Ascending aorta (tissue), 2 donors: Measurements from ENCODE around the gene EFHC1. TPM values are rescaled to one million over a fixed set of nuclear protein-coding genes. Genes with fewer than 3 reads are reported as not detected.

Experiments used
- DNase-seq, 2 donors: peaks; one replicate each; pipeline ENCODE4 v3.0.0-alpha.2; 2019; ENCODE audit warnings: low spot score in 2 of 2
- H3K27ac ChIP-seq, 2 donors: fragments of 200-600 bp; sonication (generic); one replicate each; pipeline ENCODE4 v1.5.1; 2016 to 2017; ENCODE audit warnings: mild to moderate bottlenecking in 1 of 2
- H3K27me3 ChIP-seq: fragments of 200-600 bp; sonication (generic); one replicate; pipeline ENCODE4 v1.5.1; 2017
- H3K36me3 ChIP-seq, 2 donors: fragments of 200-600 bp; sonication (generic); one replicate each; pipeline ENCODE4 v1.5.1; 2016
- H3K4me1 ChIP-seq, 2 donors: fragments of 200-600 bp; sonication (generic); one replicate each; pipeline ENCODE4 v1.5.1; 2016 to 2017; ENCODE audit warnings: mild to moderate bottlenecking in 1 of 2
- H3K4me3 ChIP-seq, 2 donors: fragments of 200-600 bp; sonication (generic); one replicate each; pipeline ENCODE4 v1.5.1; 2016 to 2017; ENCODE audit warnings: mild to moderate bottlenecking in 1 of 2
- H3K9me3 ChIP-seq, 2 donors: fragments of 200-600 bp; sonication (generic); one replicate each; pipeline ENCODE4 v1.5.1; 2016
- intact Hi-C: fragments of 100-400 bp; cut with DNase I; formaldehyde crosslinking; loops from one replicate; pipeline ENCODE4 v1.15.1; 2023
- total RNA-seq: library from RNA; depleted of rRNA; stranded (reverse); fragments of >200 nt; gene quantifications from one replicate; pipeline ENCODE4 v1.1.0, GENCODE V29; 2016
- TF ChIP-seq, protein P1 (sequence below), 3 experiments: fragments of 200-600 bp in 2 of 3; fragments of 450-650 bp in 1 of 3; sonication (generic) in 2 of 3; IDR thresholded peaks; one replicate each; pipeline ENCODE4 v1.5.1; 2016 to 2019; ENCODE audit warnings: antibody characterized with exemption in 3 of 3, mild to moderate bottlenecking in 1 of 3, moderate library complexity in 1 of 3

Gene EFHC1
- total RNA-seq, 1 donor from 2014 or later: 7.3 TPM

DNA sequence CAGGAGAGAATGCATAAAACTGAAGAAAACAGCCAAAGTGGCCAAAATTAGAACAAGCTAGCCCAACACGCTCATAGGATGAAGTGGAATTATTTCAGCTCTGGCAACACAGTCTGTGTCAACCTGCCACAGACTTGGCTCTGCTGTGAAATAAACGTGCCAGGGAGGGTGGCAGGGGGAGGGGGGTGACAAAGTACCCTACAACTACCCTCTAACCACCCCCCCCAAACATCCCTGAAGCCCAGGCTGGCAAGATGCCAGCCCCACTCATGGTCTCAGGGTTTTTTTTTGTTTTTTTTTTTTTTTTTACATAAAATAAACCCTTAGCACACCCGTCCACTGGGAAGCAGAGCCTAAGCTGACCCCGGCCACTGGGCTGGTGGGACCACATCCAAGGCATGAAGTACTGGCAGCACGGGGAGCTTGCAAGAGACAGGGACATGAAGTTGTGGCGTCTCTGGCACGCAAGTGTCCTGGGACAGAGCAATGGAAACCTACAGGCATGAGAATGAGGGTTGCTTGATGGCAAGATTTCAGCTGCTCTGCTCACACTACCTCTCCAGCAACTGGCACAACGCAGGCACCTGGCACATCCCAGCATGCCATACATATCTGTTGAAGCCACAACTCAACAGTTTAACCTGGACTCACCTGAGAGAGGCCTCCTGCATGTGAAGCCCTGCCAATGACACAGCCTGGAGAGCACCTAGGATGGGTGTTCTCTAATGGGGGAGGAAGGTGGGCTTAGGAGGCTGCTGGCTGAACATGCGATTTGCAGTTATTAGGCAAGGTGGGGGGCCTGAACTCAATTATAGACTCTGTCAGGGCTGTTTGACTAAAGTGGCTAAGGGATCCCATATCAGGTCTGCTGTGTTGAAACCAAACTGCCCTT, 80.3 kb downstream of the EFHC1 start:
- Histone ChIP-seq H3K9me3 (no peaks in the 10 kb centered on the region), H3K27me3 (no peaks in the 10 kb centered on the region), H3K36me3 (peaks cover 0 to 18% of the 10 kb centered on the region in 2 donors), H3K27ac (peak overlapping the region; percentile 78 to 90), H3K4me3 (no peak overlapping the region), H3K4me1 (peaks cover 25 to 46% of the 10 kb centered on the region in 2 donors)
- intact Hi-C loops: loop anchor here (5.0 to 10.0 kb wide), 5 partner anchors 162 to 844 kb away; partner anchors contain the start of genes ELOVL5 and GSTA4
- TF ChIP-seq, protein P1, sequence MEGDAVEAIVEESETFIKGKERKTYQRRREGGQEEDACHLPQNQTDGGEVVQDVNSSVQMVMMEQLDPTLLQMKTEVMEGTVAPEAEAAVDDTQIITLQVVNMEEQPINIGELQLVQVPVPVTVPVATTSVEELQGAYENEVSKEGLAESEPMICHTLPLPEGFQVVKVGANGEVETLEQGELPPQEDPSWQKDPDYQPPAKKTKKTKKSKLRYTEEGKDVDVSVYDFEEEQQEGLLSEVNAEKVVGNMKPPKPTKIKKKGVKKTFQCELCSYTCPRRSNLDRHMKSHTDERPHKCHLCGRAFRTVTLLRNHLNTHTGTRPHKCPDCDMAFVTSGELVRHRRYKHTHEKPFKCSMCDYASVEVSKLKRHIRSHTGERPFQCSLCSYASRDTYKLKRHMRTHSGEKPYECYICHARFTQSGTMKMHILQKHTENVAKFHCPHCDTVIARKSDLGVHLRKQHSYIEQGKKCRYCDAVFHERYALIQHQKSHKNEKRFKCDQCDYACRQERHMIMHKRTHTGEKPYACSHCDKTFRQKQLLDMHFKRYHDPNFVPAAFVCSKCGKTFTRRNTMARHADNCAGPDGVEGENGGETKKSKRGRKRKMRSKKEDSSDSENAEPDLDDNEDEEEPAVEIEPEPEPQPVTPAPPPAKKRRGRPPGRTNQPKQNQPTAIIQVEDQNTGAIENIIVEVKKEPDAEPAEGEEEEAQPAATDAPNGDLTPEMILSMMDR (IDR thresholded peaks at IDR 0.05): no peak
- DNase-seq: no peak

DNA sequence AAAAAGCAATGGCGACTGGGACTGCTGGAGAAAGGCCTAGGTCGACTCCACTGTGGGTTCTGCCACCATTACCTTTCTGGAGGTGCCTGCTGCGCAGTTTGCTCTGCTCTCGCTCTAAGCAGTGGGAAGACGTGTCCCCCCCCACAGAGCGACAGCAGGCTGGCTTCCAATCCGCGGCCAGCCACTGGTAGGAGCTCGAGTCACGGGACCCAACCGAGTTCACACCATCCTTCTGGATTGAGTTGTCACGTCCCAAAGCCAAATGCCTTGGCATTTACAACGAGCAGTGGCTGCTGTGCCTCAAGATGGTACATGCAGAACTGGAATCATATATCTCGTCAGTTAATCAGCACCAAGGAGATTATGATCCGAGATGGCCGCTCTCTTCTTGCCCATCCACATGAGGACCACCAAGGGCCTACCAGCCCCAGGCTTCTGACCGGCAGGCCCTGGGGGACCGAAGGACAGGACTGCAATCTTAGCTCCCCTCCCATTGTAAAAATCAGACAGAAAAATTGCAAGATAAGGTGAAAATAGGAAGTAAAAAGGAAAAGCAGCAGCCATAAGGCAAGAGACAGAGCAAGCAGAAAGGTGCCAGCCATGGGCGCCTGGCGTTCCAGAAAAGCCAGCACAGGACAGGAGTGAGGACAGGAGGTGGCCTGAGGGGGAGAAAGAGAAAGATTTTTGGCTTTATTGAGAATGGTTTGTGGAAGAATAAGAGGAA, 82.3 kb downstream of the EFHC1 start:
- intact Hi-C loops: loop anchor here (5.0 to 10.0 kb wide), 5 partner anchors 160 to 842 kb away; partner anchors contain the start of genes ELOVL5 and GSTA4
- H3K4me1 ChIP-seq: peaks cover 30 to 45% of the 10 kb centered on the region in 2 donors

DNA sequence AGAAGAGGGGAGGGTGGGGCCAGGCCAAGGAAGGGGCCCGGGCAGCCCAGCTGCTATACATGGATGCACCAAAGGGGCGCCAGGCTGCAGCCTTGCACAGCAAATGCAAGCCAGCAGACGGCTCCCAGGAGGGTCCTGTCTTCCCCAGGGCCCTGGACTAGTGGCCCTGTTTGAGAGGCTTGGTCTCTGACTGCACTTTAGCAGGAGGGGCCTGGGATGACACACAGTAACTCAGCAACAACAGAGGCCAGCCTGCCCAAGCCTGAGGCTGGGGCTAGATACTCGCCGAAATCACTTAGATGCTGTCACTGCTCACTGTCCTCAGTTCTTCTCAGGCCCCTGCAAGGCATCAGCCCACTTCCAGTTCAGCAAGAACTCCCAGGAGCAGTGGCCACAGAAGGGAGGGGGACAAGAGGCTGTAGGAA, 83.2 kb downstream of the EFHC1 start:
- DNase-seq: no peak
- TF ChIP-seq, protein P1 (IDR thresholded peaks at IDR 0.05): no peak
- no peak overlapping the region for H3K4me3 ChIP-seq
- no peaks in the 10 kb centered on the region for H3K27me3 ChIP-seq
- peaks cover 30 to 42% of the 10 kb centered on the region in 2 donors for H3K4me1 ChIP-seq
- intact Hi-C loops: loop anchor here (5.0 to 10.0 kb wide), 5 partner anchors 159 to 841 kb away; partner anchors contain the start of genes ELOVL5 and GSTA4
- H3K36me3 ChIP-seq: peaks cover 2 to 23% of the 10 kb centered on the region in 2 donors
- H3K27ac ChIP-seq: peak overlapping the region; percentile 72 to 82
- H3K9me3 ChIP-seq: no peaks in the 10 kb centered on the region

More for the DNA sequence above, 82.3 kb downstream of the EFHC1 start:
- peaks cover 0 to 18% of the 10 kb centered on the region in 2 donors for H3K36me3 ChIP-seq
- no peak for DNase-seq
- no peak overlapping the region for H3K4me3 ChIP-seq
- H3K27ac ChIP-seq: peak overlapping the region; percentile 72 to 82
- TF ChIP-seq, protein P1 (IDR thresholded peaks at IDR 0.05): no peak
- H3K9me3 ChIP-seq: no peaks in the 10 kb centered on the region
- no peaks in the 10 kb centered on the region for H3K27me3 ChIP-seq

DNA sequence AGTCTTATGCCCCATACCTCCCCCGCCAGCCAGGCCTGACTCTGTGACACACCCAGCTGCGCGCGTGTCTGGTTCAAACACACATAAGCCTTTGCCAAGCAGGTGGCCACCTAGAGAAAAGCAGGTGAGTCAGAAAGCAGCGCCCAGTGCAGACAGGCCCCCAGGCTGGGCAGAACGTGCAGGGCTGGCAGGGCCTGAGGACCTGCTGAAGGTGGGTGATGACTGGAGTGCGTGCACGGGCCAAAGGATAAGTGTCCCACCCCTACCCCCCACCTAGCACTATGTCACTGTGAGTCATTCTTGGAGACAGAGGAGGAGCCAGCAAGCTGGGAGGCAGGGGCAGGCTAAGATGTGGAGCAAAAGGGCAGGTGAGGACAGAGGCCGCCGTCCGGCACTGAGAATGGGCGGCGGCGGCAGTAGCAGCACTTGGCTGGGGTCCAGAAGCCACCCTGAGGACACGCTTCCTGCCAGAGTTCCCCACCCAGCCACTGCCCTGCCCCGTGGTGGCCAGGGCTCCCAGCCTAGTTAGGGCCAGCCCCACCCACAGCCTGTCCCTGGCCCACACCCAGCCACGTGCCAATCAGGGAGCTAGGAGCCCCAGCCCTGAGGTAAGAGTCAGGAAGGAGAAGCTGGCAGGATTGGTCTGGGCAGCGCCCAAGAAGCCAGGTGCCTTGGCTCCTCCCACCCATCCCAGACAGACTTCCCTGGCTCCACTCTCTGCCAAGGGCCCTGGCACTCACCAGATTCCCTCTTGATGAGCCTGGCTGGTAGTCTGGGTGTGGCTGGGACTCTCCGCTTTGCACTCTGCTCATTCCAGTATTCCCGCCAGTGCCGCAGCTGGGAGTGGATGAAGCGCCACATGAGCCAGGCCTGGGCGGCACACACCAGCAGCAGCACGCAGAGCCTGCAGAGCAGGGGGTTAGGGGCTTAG, 84.0 kb downstream of the EFHC1 start:
- peak; percentile 87 to 93 for DNase-seq
- intact Hi-C loops: loop anchor here (1.0 to 10.0 kb wide), 9 partner anchors 8 to 841 kb away; partner anchors contain the start of genes ELOVL5, GSTA4 and TRAM2
- Histone ChIP-seq H3K4me1 (peaks cover 24 to 35% of the 10 kb centered on the region in 2 donors), H3K9me3 (no peaks in the 10 kb centered on the region), H3K4me3 (no peak overlapping the region), H3K36me3 (peaks cover 8 to 31% of the 10 kb centered on the region in 2 donors), H3K27ac (peak overlapping the region; percentile 72 to 82), H3K27me3 (no peaks in the 10 kb centered on the region)
- TF ChIP-seq, protein P1 (IDR thresholded peaks at IDR 0.05): no peak
